Amniotic epithelial cell (primary cell): ENCODE measurements around the gene HRK.

ENCODE experiments used
- DNase-seq: peaks from one replicate; pipeline ENCODE4 v3.0.0-alpha.2; 2010; ENCODE audit warnings: low read depth

Gene HRK

GRCh38 chr12:116897476-116897875 lies 16.2 kb upstream of the HRK start:
- no peak for DNase-seq

- DNase-seq: no peak
These were observed 15.2 kb upstream of the HRK start for GRCh38 chr12:116896411-116896924.

- no peak for DNase-seq
These were observed 13.7 kb upstream of the HRK start for GRCh38 chr12:116894913-116895312.

- no peak for DNase-seq
These were observed 11.3 kb upstream of the HRK start for GRCh38 chr12:116892349-116893140.

- no peak for DNase-seq
These were observed 9.8 kb upstream of the HRK start for GRCh38 chr12:116891019-116891418.

- DNase-seq: no peak
These were observed 9.1 kb upstream of the HRK start for GRCh38 chr12:116890330-116890729.

GRCh38 chr12:116887897-116888296 lies 6.7 kb upstream of the HRK start:
- no peak for DNase-seq

- DNase-seq: no peak
These were observed 6.0 kb upstream of the HRK start for GRCh38 chr12:116887244-116887643.

- no peak for DNase-seq
These were observed 4.2 kb upstream of the HRK start for GRCh38 chr12:116885491-116885890.

GRCh38 chr12:116884871-116885270 lies 3.6 kb upstream of the HRK start:
- no peak for DNase-seq

- DNase-seq: peak; percentile 29
These were observed 1.5 kb upstream of the HRK start for GRCh38 chr12:116882742-116883141.

GRCh38 chr12:116881877-116882507 lies 751 bp upstream of the HRK start:
- no peak for DNase-seq

GRCh38 chr12:116880817-116881324 lies 370 bp downstream of the HRK start:
- DNase-seq: peak; percentile 20

GRCh38 chr12:116880213-116880816 lies 926 bp downstream of the HRK start:
- DNase-seq: no peak

GRCh38 chr12:116879509-116880212 lies 1.6 kb downstream of the HRK start:
- DNase-seq: no peak

GRCh38 chr12:116878567-116879508 lies 2.4 kb downstream of the HRK start:
- DNase-seq: no peak

GRCh38 chr12:116876151-116876869 lies 4.9 kb downstream of the HRK start:
- no peak for DNase-seq

- no peak for DNase-seq
These were observed 6.8 kb downstream of the HRK start for GRCh38 chr12:116874324-116874995.

- DNase-seq: no peak
These were observed 10.9 kb downstream of the HRK start for GRCh38 chr12:116870306-116870705.

GRCh38 chr12:116867523-116867922 lies 13.7 kb downstream of the HRK start:
- DNase-seq: no peak
